GM12878 (cell line): ENCODE results near the gene DAAM2. TPM values are rescaled to one million over a fixed set of nuclear protein-coding genes. Genes with fewer than 3 reads are reported as not detected.

Source experiments
- ATAC-seq: fragments of 200-7000 bp; cut with Tn5 transposase; 3 replicates; pipeline ENCODE4 v1.9.1; 2020; ENCODE audit warnings: mild to moderate bottlenecking, moderate library complexity
- BruUV-seq: library from RNA; stranded (reverse); fragments of 400-500 nt; replicated peaks from 2 replicates; lab custom pipeline; 2021; lab: Mats Ljungman, UMichigan
- CTCF ChIA-PET: fragments of 300-600 bp; sonication (Branson Sonifier 250); formaldehyde crosslinking; extraction: SDS; loops from one replicate; lab custom pipeline; 2021; ENCODE audit warnings: inconsistent platforms; lab: Yijun Ruan, JAX
- POLR2A ChIA-PET: fragments of 350-600 bp; formaldehyde crosslinking; extraction: SDS; loops from one replicate; lab custom pipeline; 2021; ENCODE audit warnings: inconsistent platforms; lab: Charles Lee
- RAD21 ChIA-PET: fragments of 300-600 bp; sonication (Branson Sonifier 250); formaldehyde crosslinking; loops from one replicate; lab custom pipeline; 2023; ENCODE audit warnings: antibody characterized with exemption; ENCODE audit not compliant: unreplicated experiment; lab: Charles Lee
- SMC1A ChIA-PET: fragments of 300-600 bp; sonication (Branson Sonifier 250); formaldehyde crosslinking; loops from one replicate; lab custom pipeline; 2023; ENCODE audit not compliant: unreplicated experiment, uncharacterized antibody; lab: Charles Lee
- DNase-seq: peaks from one replicate; pipeline ENCODE4 v3.0.0-alpha.2; 2011; ENCODE audit warnings: low read depth, low spot score
- FAIRE-seq: peaks from 3 replicates; lab custom pipeline; 2011; peaks lifted over from hg19 to GRCh38; lab: Jason Lieb, UNC
- H2AFZ ChIP-seq: 2 replicates; pipeline ENCODE4 v1.6.0; 2011; ENCODE audit warnings: low read depth, low read length, control low read depth; ENCODE audit not compliant: control insufficient read depth
- H3K27ac ChIP-seq: 2 replicates; pipeline ENCODE4 v1.5.1; 2011; ENCODE audit warnings: control low read depth; ENCODE audit not compliant: control insufficient read depth, insufficient read depth
- H3K27me3 ChIP-seq, 2 experiments: replicated peaks in 1 of 2; 2 replicates each; pipeline versions ENCODE4 v1.6.0 to v1.6.1; 2011; ENCODE audit warnings: low read length in 1 of 2; ENCODE audit not compliant: control insufficient read depth in 2 of 2, insufficient read depth in 2 of 2
- H3K36me3 ChIP-seq, 2 experiments: 2 replicates each; pipeline ENCODE4 v1.5.1; 2011; ENCODE audit warnings: low read length in 1 of 2; ENCODE audit not compliant: control insufficient read depth in 2 of 2, insufficient read depth in 2 of 2
- H3K4me1 ChIP-seq: 2 replicates; pipeline ENCODE4 v1.6.1; 2011; ENCODE audit warnings: mild to moderate bottlenecking, low read length, moderate library complexity, mixed read lengths; ENCODE audit not compliant: control insufficient read depth, insufficient read depth
- H3K4me2 ChIP-seq: 2 replicates; pipeline ENCODE4 v1.6.0; 2011; ENCODE audit warnings: control low read depth; ENCODE audit not compliant: control insufficient read depth, insufficient read depth
- H3K4me3 ChIP-seq: fragments of 200-600 bp; sonication (generic); 2 replicates; pipeline ENCODE4 v1.5.1; 2016
- H3K79me2 ChIP-seq: 2 replicates; pipeline ENCODE4 v1.6.0; 2011; ENCODE audit warnings: low read length; ENCODE audit not compliant: control insufficient read depth, insufficient read depth
- H3K9ac ChIP-seq: 2 replicates; pipeline ENCODE4 v1.8.0; 2011; ENCODE audit warnings: low read length, control low read depth, mixed read lengths; ENCODE audit not compliant: control insufficient read depth, insufficient read depth
- H3K9me3 ChIP-seq: replicated peaks from 3 replicates; pipeline ENCODE4 v1.5.1; 2011; ENCODE audit warnings: mild to moderate bottlenecking, low read length; ENCODE audit not compliant: control insufficient read depth, insufficient read depth
- H4K20me1 ChIP-seq: 2 replicates; pipeline ENCODE4 v1.6.0; 2011; ENCODE audit not compliant: control insufficient read depth, insufficient read depth
- IKZF2 ChIP-seq, 2 experiments: fragments of 450-650 bp; IDR thresholded peaks; 2 replicates each; pipeline ENCODE4 v1.6.1; 2017; ENCODE audit warnings: mild to moderate bottlenecking in 2 of 2, moderate library complexity in 2 of 2
- KDM1A ChIP-seq: fragments of 200-600 bp; sonication (generic); IDR thresholded peaks from 2 replicates; pipeline ENCODE4 v1.6.1; 2016; ENCODE audit warnings: borderline replicate concordance
- NR2F1 ChIP-seq: fragments of 450-650 bp; conservative IDR thresholded peaks from 2 replicates; pipeline ENCODE4 v1.6.1; 2017; ENCODE audit warnings: mild to moderate bottlenecking
- NRF1 ChIP-seq: conservative IDR thresholded peaks from 2 replicates; pipeline ENCODE4 v1.6.1; 2011; ENCODE audit warnings: mild to moderate bottlenecking, low read depth, low read length, improper control_type of control experiment
- SMAD1 ChIP-seq: fragments of 450-650 bp; IDR thresholded peaks from 2 replicates; pipeline ENCODE4 v1.6.1; 2018; ENCODE audit warnings: mild to moderate bottlenecking, low read depth; ENCODE audit not compliant: partially characterized antibody
- SMAD5 ChIP-seq: IDR thresholded peaks from 2 replicates; pipeline ENCODE4 v1.6.1; 2016; ENCODE audit warnings: antibody characterized with exemption, low read depth
- SRF ChIP-seq, 2 experiments: IDR thresholded peaks; 2 replicates each; pipeline ENCODE4 v1.6.1; 2011; ENCODE audit warnings: low read depth in 2 of 2, low read length in 2 of 2, mild to moderate bottlenecking in 1 of 2, moderate library complexity in 1 of 2
- STAT3 ChIP-seq: IDR thresholded peaks from 2 replicates; pipeline ENCODE4 v1.6.1; 2011; ENCODE audit warnings: low read depth, low read length, improper control_type of control experiment
- TCF7 ChIP-seq: IDR thresholded peaks from 2 replicates; pipeline ENCODE4 v1.6.1; 2014; ENCODE audit warnings: antibody characterized with exemption, borderline replicate concordance
- YBX1 ChIP-seq: fragments of 450-650 bp; IDR thresholded peaks from 2 replicates; pipeline ENCODE4 v1.6.1; 2016; ENCODE audit warnings: antibody characterized with exemption
- ZZZ3 ChIP-seq: IDR thresholded peaks from 2 replicates; pipeline ENCODE4 v1.6.1; 2011; ENCODE audit warnings: low read depth; ENCODE audit not compliant: control insufficient read depth, insufficient read length
- WGBS: methylation state at CpG from one replicate; pipeline ENCODE4 v1.1.6; 2016; ENCODE audit warnings: low lambda C conversion rate; ENCODE audit not compliant: insufficient replicate concordance, insufficient coverage; ENCODE audit errors: missing lambda C conversion rate; 5-methylcytosine and 5-hydroxymethylcytosine counted together
- in situ Hi-C: fragments of 300-500 bp; cut with MboI; formaldehyde crosslinking; loops from 9 replicates; pipeline ENCODE4 v1.14.3; 2018; ENCODE audit warnings: mixed read lengths
- intact Hi-C: fragments of 100-400 bp; cut with micrococcal nuclease; formaldehyde crosslinking; loops from one replicate; pipeline ENCODE4 v1.14.2; 2022; ENCODE audit not compliant: unreplicated experiment
- polyA plus RNA-seq, 11 experiments: library from polyadenylated mRNA; depleted of rRNA in 4 of 11; unstranded in 6 of 11; stranded (reverse) in 5 of 11; fragments of >200 nt; fragmentation: Nextera tagmentation in 4 of 11; fragmentation: Illumina TruSeq in 1 of 11; extraction: Ambion mirVana in 4 of 11; extraction: Trizol in 1 of 11; gene quantifications; 1 replicate in 1 of 11; 2 replicates in 10 of 11; pipeline versions ENCODE4 v1.2.1 to v1.2.3, GENCODE V29; 2011 to 2016; ENCODE audit warnings: inconsistent platforms in 2 of 11, missing spikeins in 2 of 11, low read depth in 1 of 11
- total RNA-seq, 4 experiments: library from RNA; depleted of rRNA in 3 of 4; stranded (reverse); fragments of >200 nt in 3 of 4; fragmentation: Illumina TruSeq in 1 of 4; extraction: Trizol in 1 of 4; gene quantifications; 2 replicates each; pipeline versions ENCODE4 v1.2.1 to v1.2.3, GENCODE V29; 2013 to 2021
- TF ChIP-seq, protein P1 (sequence below): IDR thresholded peaks from 2 replicates; pipeline ENCODE4 v1.6.1; 2012; ENCODE audit warnings: improper control_type of control experiment, low read depth, low read length; ENCODE audit not compliant: insufficient replicate concordance
- TF ChIP-seq, protein P2 (sequence below): fragments of 150-350 bp; IDR thresholded peaks from 2 replicates; pipeline ENCODE4 v1.6.1; 2016; ENCODE audit warnings: low read depth, low read length
- TF ChIP-seq, protein P3 (sequence below): IDR thresholded peaks from 2 replicates; pipeline ENCODE4 v1.6.1; 2011; ENCODE audit warnings: borderline replicate concordance, low read depth, mild to moderate bottlenecking, moderate library complexity, mixed read lengths, low read length; ENCODE audit not compliant: insufficient read depth; ENCODE audit errors: extremely low read length

DAAM2 gene
- total and polyA plus RNA-seq, 10 of the 15 experiments (the other 5 are each of a cell fraction or from before 2014, with no cell fraction given) = 0.05 to 0.22 TPM; not detected in 8

DNA sequence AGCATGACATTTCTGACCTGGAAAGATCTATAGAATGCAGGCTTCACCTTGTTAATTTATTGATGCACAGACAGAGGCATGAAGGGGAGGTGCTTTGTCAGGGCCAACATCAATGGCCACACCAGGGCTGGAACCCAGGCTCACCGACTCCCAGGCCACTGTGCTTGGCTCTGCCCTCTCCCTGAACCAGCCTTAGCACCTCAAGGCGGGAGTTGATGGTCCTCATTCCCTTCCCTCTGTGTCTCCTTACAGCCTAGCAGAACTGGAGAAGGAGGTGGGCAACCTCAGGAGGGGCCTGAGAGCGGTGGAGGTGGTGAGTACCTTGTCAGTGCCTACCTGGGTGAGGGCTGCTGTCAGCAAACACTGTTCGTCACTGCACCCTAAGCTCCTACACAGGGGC is 106.4 kb downstream of the DAAM2 start:
- no peak overlapping the region for H3K9ac ChIP-seq
- intact Hi-C loops (no loop called here), in situ Hi-C loops (no loop called here)
- no peaks in the 10 kb centered on the region for H3K4me1 ChIP-seq
- H3K36me3 ChIP-seq = no peaks in the 10 kb centered on the region
- no peaks in the 10 kb centered on the region for H3K79me2 ChIP-seq
- H2AFZ ChIP-seq = no peak overlapping the region
- no peak overlapping the region for H3K4me3 ChIP-seq
- H4K20me1 ChIP-seq = no peaks in the 10 kb centered on the region
- no peaks in the 10 kb centered on the region for H3K9me3 ChIP-seq
- WGBS = 0% methylated on average over 4 of the region's 4 CpGs
- ChIA-PET POLR2A (no interaction called here), RAD21 (no interaction called here), SMC1A (interaction anchor here (0.7 to 1.0 kb wide), 2 partner anchors 521 to 762 kb away, joined by 3 read pairs; no protein-coding TSS in a partner anchor), CTCF (interaction anchor here (1.9 kb wide), 1 partner anchor 32 kb away, joined by 6 read pairs; no protein-coding TSS in a partner anchor)
- ATAC-seq (no peak), DNase-seq (no peak), FAIRE-seq (no peak)
- no TSS peak for BruUV-seq
- no peak overlapping the region for H3K4me2 ChIP-seq
- H3K27ac ChIP-seq = no peak overlapping the region
- peaks cover 0 to 1% of the 10 kb centered on the region in 2 experiments; a peak in 1 of 4 replicates for H3K27me3 ChIP-seq
- TF ChIP-seq NRF1 = no peak
- no peak for TF ChIP-seq STAT3
- TF ChIP-seq, protein P1, sequence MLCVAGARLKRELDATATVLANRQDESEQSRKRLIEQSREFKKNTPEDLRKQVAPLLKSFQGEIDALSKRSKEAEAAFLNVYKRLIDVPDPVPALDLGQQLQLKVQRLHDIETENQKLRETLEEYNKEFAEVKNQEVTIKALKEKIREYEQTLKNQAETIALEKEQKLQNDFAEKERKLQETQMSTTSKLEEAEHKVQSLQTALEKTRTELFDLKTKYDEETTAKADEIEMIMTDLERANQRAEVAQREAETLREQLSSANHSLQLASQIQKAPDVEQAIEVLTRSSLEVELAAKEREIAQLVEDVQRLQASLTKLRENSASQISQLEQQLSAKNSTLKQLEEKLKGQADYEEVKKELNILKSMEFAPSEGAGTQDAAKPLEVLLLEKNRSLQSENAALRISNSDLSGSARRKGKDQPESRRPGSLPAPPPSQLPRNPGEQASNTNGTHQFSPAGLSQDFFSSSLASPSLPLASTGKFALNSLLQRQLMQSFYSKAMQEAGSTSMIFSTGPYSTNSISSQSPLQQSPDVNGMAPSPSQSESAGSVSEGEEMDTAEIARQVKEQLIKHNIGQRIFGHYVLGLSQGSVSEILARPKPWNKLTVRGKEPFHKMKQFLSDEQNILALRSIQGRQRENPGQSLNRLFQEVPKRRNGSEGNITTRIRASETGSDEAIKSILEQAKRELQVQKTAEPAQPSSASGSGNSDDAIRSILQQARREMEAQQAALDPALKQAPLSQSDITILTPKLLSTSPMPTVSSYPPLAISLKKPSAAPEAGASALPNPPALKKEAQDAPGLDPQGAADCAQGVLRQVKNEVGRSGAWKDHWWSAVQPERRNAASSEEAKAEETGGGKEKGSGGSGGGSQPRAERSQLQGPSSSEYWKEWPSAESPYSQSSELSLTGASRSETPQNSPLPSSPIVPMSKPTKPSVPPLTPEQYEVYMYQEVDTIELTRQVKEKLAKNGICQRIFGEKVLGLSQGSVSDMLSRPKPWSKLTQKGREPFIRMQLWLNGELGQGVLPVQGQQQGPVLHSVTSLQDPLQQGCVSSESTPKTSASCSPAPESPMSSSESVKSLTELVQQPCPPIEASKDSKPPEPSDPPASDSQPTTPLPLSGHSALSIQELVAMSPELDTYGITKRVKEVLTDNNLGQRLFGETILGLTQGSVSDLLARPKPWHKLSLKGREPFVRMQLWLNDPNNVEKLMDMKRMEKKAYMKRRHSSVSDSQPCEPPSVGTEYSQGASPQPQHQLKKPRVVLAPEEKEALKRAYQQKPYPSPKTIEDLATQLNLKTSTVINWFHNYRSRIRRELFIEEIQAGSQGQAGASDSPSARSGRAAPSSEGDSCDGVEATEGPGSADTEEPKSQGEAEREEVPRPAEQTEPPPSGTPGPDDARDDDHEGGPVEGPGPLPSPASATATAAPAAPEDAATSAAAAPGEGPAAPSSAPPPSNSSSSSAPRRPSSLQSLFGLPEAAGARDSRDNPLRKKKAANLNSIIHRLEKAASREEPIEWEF = no peak
- TF ChIP-seq, protein P2, sequence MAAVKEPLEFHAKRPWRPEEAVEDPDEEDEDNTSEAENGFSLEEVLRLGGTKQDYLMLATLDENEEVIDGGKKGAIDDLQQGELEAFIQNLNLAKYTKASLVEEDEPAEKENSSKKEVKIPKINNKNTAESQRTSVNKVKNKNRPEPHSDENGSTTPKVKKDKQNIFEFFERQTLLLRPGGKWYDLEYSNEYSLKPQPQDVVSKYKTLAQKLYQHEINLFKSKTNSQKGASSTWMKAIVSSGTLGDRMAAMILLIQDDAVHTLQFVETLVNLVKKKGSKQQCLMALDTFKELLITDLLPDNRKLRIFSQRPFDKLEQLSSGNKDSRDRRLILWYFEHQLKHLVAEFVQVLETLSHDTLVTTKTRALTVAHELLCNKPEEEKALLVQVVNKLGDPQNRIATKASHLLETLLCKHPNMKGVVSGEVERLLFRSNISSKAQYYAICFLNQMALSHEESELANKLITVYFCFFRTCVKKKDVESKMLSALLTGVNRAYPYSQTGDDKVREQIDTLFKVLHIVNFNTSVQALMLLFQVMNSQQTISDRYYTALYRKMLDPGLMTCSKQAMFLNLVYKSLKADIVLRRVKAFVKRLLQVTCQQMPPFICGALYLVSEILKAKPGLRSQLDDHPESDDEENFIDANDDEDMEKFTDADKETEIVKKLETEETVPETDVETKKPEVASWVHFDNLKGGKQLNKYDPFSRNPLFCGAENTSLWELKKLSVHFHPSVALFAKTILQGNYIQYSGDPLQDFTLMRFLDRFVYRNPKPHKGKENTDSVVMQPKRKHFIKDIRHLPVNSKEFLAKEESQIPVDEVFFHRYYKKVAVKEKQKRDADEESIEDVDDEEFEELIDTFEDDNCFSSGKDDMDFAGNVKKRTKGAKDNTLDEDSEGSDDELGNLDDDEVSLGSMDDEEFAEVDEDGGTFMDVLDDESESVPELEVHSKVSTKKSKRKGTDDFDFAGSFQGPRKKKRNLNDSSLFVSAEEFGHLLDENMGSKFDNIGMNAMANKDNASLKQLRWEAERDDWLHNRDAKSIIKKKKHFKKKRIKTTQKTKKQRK = no peak
- no peak for TF ChIP-seq NR2F1
- no peak for TF ChIP-seq SRF (IDR thresholded peaks at IDR 0.05; ENCODE audit: low read depth in 2 of 2, low read length in 2 of 2)
- no peak for TF ChIP-seq KDM1A
- TF ChIP-seq, protein P3, sequence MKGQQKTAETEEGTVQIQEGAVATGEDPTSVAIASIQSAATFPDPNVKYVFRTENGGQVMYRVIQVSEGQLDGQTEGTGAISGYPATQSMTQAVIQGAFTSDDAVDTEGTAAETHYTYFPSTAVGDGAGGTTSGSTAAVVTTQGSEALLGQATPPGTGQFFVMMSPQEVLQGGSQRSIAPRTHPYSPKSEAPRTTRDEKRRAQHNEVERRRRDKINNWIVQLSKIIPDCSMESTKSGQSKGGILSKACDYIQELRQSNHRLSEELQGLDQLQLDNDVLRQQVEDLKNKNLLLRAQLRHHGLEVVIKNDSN = no peak
- no peak for TF ChIP-seq SMAD5
- TF ChIP-seq SMAD1 = no peak
- no peak for TF ChIP-seq ZZZ3
- TF ChIP-seq TCF7 = no peak
- TF ChIP-seq YBX1 = no peak
- TF ChIP-seq IKZF2 (IDR thresholded peaks at IDR 0.05) = no peak
